Measurements from ENCODE around the gene DOHH.

- TF ChIP-seq ZNF76 (CRISPR knock-in tag; IDR thresholded peaks at IDR 0.05; ENCODE audit: borderline replicate concordance) (no peak), MYC (IDR thresholded peaks at IDR 0.05; ENCODE audit: low read depth, low read length) (no peak), MYC (CRISPR knock-in tag; IDR thresholded peaks at IDR 0.05; ENCODE audit: borderline replicate concordance, low read depth) (no peak), ATF2 (CRISPR knock-in tag; IDR thresholded peaks at IDR 0.05) (no peak), RBFOX2 (IDR thresholded peaks at IDR 0.05; ENCODE audit: low read depth, low read length) (0 out of 2 replicates have a peak, but pooled peaks have one; percentile 25), ZFP1 (CRISPR knock-in tag; IDR thresholded peaks at IDR 0.05) (no peak), NR1H2 (CRISPR knock-in tag; IDR thresholded peaks at IDR 0.05) (no peak), NFYB (IDR thresholded peaks at IDR 0.05; ENCODE audit: extremely low read depth, insufficient read length) (no peak), ZKSCAN8 (CRISPR knock-in tag; IDR thresholded peaks at IDR 0.05) (no peak), ELF4 (CRISPR knock-in tag; IDR thresholded peaks at IDR 0.05) (no peak), FOXK2 (conservative IDR thresholded peaks at IDR 0.05 in 1 of 2, IDR thresholded peaks at IDR 0.05 in 1 of 2; ENCODE audit: low read depth in 2 of 2) (no peak), RAD21 (CRISPR knock-in tag; conservative IDR thresholded peaks at IDR 0.05 in 1 of 2, IDR thresholded peaks at IDR 0.05 in 1 of 2) (no peak), USF2 (CRISPR knock-in tag; IDR thresholded peaks at IDR 0.05) (no peak)
- TF ChIP-seq, protein P1, sequence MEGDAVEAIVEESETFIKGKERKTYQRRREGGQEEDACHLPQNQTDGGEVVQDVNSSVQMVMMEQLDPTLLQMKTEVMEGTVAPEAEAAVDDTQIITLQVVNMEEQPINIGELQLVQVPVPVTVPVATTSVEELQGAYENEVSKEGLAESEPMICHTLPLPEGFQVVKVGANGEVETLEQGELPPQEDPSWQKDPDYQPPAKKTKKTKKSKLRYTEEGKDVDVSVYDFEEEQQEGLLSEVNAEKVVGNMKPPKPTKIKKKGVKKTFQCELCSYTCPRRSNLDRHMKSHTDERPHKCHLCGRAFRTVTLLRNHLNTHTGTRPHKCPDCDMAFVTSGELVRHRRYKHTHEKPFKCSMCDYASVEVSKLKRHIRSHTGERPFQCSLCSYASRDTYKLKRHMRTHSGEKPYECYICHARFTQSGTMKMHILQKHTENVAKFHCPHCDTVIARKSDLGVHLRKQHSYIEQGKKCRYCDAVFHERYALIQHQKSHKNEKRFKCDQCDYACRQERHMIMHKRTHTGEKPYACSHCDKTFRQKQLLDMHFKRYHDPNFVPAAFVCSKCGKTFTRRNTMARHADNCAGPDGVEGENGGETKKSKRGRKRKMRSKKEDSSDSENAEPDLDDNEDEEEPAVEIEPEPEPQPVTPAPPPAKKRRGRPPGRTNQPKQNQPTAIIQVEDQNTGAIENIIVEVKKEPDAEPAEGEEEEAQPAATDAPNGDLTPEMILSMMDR (IDR thresholded peaks at IDR 0.05 in 2 of 3, conservative IDR thresholded peaks at IDR 0.05 in 1 of 3; ENCODE audit: insufficient read depth in 2 of 3, low read depth in 1 of 3, low read length in 3 of 3) = no peak; a peak in 1 of 6 replicates
- TF ChIP-seq, protein P2, sequence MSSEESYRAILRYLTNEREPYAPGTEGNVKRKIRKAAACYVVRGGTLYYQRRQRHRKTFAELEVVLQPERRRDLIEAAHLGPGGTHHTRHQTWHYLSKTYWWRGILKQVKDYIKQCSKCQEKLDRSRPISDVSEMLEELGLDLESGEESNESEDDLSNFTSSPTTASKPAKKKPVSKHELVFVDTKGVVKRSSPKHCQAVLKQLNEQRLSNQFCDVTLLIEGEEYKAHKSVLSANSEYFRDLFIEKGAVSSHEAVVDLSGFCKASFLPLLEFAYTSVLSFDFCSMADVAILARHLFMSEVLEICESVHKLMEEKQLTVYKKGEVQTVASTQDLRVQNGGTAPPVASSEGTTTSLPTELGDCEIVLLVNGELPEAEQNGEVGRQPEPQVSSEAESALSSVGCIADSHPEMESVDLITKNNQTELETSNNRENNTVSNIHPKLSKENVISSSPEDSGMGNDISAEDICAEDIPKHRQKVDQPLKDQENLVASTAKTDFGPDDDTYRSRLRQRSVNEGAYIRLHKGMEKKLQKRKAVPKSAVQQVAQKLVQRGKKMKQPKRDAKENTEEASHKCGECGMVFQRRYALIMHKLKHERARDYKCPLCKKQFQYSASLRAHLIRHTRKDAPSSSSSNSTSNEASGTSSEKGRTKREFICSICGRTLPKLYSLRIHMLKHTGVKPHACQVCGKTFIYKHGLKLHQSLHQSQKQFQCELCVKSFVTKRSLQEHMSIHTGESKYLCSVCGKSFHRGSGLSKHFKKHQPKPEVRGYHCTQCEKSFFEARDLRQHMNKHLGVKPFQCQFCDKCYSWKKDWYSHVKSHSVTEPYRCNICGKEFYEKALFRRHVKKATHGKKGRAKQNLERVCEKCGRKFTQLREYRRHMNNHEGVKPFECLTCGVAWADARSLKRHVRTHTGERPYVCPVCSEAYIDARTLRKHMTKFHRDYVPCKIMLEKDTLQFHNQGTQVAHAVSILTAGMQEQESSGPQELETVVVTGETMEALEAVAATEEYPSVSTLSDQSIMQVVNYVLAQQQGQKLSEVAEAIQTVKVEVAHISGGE (CRISPR knock-in tag; IDR thresholded peaks at IDR 0.05) = no peak
These were observed 47.4 kb upstream of the DOHH start for GRCh38 chr19:3547767-3548282.
